ENCODE measurements around the gene LYRM2. TPM values are rescaled to one million over a fixed set of nuclear protein-coding genes. Genes with fewer than 3 reads are reported as not detected.

LYRM2 gene
- total RNA-seq, 2 experiments from 2014 or later = 12.3 to 16.3 TPM

- no peak for TF ChIP-seq CTCF (IDR thresholded peaks at IDR 0.05)
- Mint-ChIP-seq H3K4me3 (no peak overlapping the region), H3K27me3 (no peaks in the 10 kb centered on the region), H3K36me3 (ENCODE audit: low read depth) (no peaks in the 10 kb centered on the region), H3K27ac (no peak overlapping the region), H3K4me1 (ENCODE audit: low read depth) (no peaks in the 10 kb centered on the region), H3K9me3 (no peaks in the 10 kb centered on the region)
- Histone ChIP-seq H3K36me3 (ENCODE audit: insufficient read depth, low read length) (no peaks in the 10 kb centered on the region), H3K4me1 (ENCODE audit: insufficient read depth, low read length) (no peaks in the 10 kb centered on the region), H3K27me3 (ENCODE audit: control insufficient read depth in 1 of 2, insufficient read depth in 2 of 2, low read length in 2 of 2) (no peaks in the 10 kb centered on the region), H3K4me3 (ENCODE audit: low read length) (no peak overlapping the region), H3K9me3 (ENCODE audit: control insufficient read depth in 1 of 2, insufficient read depth in 1 of 2, low read length in 2 of 2) (no peaks in the 10 kb centered on the region), H3K27ac (ENCODE audit: low read depth in 1 of 2, low read length in 2 of 2) (no peak overlapping the region)
- intact Hi-C loops (cut with DNase I, micrococcal nuclease) = no loop called here
- no peak for ATAC-seq (ENCODE audit: poor library complexity)
- ChIA-PET CTCF (no interaction called here), POLR2A (no interaction called here)
- no peak for DNase-seq
These were observed 49.1 kb downstream of the LYRM2 start for GRCh38 chr6:89589297-89590025.

GRCh38 chr6:89585154-89585553, 53.4 kb downstream of the LYRM2 start:
- no peaks in the 10 kb centered on the region for H3K4me1 ChIP-seq (ENCODE audit: insufficient read depth, low read length)
- H3K27me3 ChIP-seq (ENCODE audit: control insufficient read depth in 1 of 2, insufficient read depth in 2 of 2, low read length in 2 of 2) = no peaks in the 10 kb centered on the region
- POLR2A ChIA-PET = no interaction called here
- Mint-ChIP-seq H3K9me3 (no peaks in the 10 kb centered on the region), H3K36me3 (ENCODE audit: low read depth) (no peaks in the 10 kb centered on the region), H3K4me3 (no peak overlapping the region), H3K27me3 (no peaks in the 10 kb centered on the region), H3K27ac (no peak overlapping the region), H3K4me1 (ENCODE audit: low read depth) (no peaks in the 10 kb centered on the region)
- H3K9me3 ChIP-seq (ENCODE audit: control insufficient read depth in 1 of 2, insufficient read depth in 1 of 2, low read length in 2 of 2) = no peaks in the 10 kb centered on the region
- TF ChIP-seq CTCF (IDR thresholded peaks at IDR 0.05) = no peak
- H3K27ac ChIP-seq (ENCODE audit: low read depth in 1 of 2, low read length in 2 of 2) = no peak overlapping the region
- H3K36me3 ChIP-seq (ENCODE audit: insufficient read depth, low read length) = no peaks in the 10 kb centered on the region
- no peak for ATAC-seq (ENCODE audit: poor library complexity)
- DNase-seq = no peak
- CTCF ChIA-PET = no interaction called here
- intact Hi-C loops (cut with DNase I, micrococcal nuclease) = no loop called here
- no peak overlapping the region for H3K4me3 ChIP-seq (ENCODE audit: low read length)

- no peak overlapping the region for H3K27ac Mint-ChIP-seq
- ChIA-PET POLR2A (no interaction called here), CTCF (no interaction called here)
- Histone ChIP-seq H3K36me3 (ENCODE audit: insufficient read depth, low read length) (no peaks in the 10 kb centered on the region), H3K27ac (ENCODE audit: low read depth in 1 of 2, low read length in 2 of 2) (no peak overlapping the region), H3K4me1 (ENCODE audit: insufficient read depth, low read length) (no peaks in the 10 kb centered on the region), H3K9me3 (ENCODE audit: control insufficient read depth in 1 of 2, insufficient read depth in 1 of 2, low read length in 2 of 2) (no peaks in the 10 kb centered on the region), H3K27me3 (ENCODE audit: control insufficient read depth in 1 of 2, insufficient read depth in 2 of 2, low read length in 2 of 2) (no peaks in the 10 kb centered on the region), H3K4me3 (ENCODE audit: low read length) (no peak overlapping the region)
- DNase-seq = no peak
- H3K4me1 Mint-ChIP-seq (ENCODE audit: low read depth) = no peaks in the 10 kb centered on the region
- no peaks in the 10 kb centered on the region for H3K36me3 Mint-ChIP-seq (ENCODE audit: low read depth)
- H3K9me3 Mint-ChIP-seq = no peaks in the 10 kb centered on the region
- intact Hi-C loops (cut with DNase I, micrococcal nuclease) = no loop called here
- H3K4me3 Mint-ChIP-seq = no peak overlapping the region
- H3K27me3 Mint-ChIP-seq = no peaks in the 10 kb centered on the region
- TF ChIP-seq CTCF (IDR thresholded peaks at IDR 0.05) = no peak
- ATAC-seq (ENCODE audit: poor library complexity) = no peak
These were observed 54.0 kb downstream of the LYRM2 start for GRCh38 chr6:89584539-89584938.
